ENCODE results near the gene CHST6.
A peak's percentile ranks its signal among the peaks of the same experiment; 100 is the strongest.
"Not testable (repeated sequence)": the region's sequence is repeated elsewhere in the genome, so short reads cannot be mapped to it uniquely, and the experiment has no call there.

Gene CHST6

GRCh38 chr16:75456971-75457370 lies 38.3 kb downstream of the CHST6 start:
- Histone ChIP-seq H3K4me1 (ENCODE audit: control insufficient read depth, insufficient read depth, low read length) (peaks cover 3% of the 10 kb centered on the region), H3K4me3 (ENCODE audit: low read length) (no peak overlapping the region), H3K4me2 (ENCODE audit: low read length) (no peak overlapping the region), H3K27me3 (ENCODE audit: control insufficient read depth, insufficient read depth, low read length) (no peaks in the 10 kb centered on the region), H3K9ac (ENCODE audit: low read depth, low read length) (no peak overlapping the region), H3K9me3 (replicated peaks; ENCODE audit: low read length) (no peaks in the 10 kb centered on the region), H3K36me3 (ENCODE audit: insufficient read depth, low read length) (no peaks in the 10 kb centered on the region)

- not testable (repeated sequence) for H3K4me3 ChIP-seq (ENCODE audit: low read length); H3K4me1 ChIP-seq (ENCODE audit: control insufficient read depth, insufficient read depth, low read length); H3K36me3 ChIP-seq (ENCODE audit: insufficient read depth, low read length); H3K4me2 ChIP-seq (ENCODE audit: low read length); H3K9me3 ChIP-seq (replicated peaks; ENCODE audit: low read length); H3K27me3 ChIP-seq (ENCODE audit: control insufficient read depth, insufficient read depth, low read length); H3K9ac ChIP-seq (ENCODE audit: low read depth, low read length)
Measured at GRCh38 chr16:75456486-75456885, 38.8 kb downstream of the CHST6 start.

- Histone ChIP-seq H3K9ac (ENCODE audit: low read depth, low read length) (no peak overlapping the region), H3K4me3 (ENCODE audit: low read length) (no peak overlapping the region), H3K4me1 (ENCODE audit: control insufficient read depth, insufficient read depth, low read length) (peaks cover 3% of the 10 kb centered on the region)
Measured at GRCh38 chr16:75455677-75456076, 39.6 kb downstream of the CHST6 start.

GRCh38 chr16:75452464-75453190 lies 42.6 kb downstream of the CHST6 start:
- H3K9me3 ChIP-seq (replicated peaks; ENCODE audit: low read length), result no peaks in the 10 kb centered on the region
- H3K4me2 ChIP-seq (ENCODE audit: low read length), result no peak overlapping the region
- no peak overlapping the region for H3K9ac ChIP-seq (ENCODE audit: low read depth, low read length)
- peaks cover 7% of the 10 kb centered on the region for H3K36me3 ChIP-seq (ENCODE audit: insufficient read depth, low read length)
- H3K27me3 ChIP-seq (ENCODE audit: control insufficient read depth, insufficient read depth, low read length), result no peaks in the 10 kb centered on the region
- no peak overlapping the region for H3K4me3 ChIP-seq (ENCODE audit: low read length)
- H3K4me1 ChIP-seq (ENCODE audit: control insufficient read depth, insufficient read depth, low read length), result no peaks in the 10 kb centered on the region

More at GRCh38 chr16:75455677-75456076, 39.6 kb downstream of the CHST6 start:
- no peaks in the 10 kb centered on the region for H3K9me3 ChIP-seq (replicated peaks; ENCODE audit: low read length)
- no peak overlapping the region for H3K4me2 ChIP-seq (ENCODE audit: low read length)
- H3K27me3 ChIP-seq (ENCODE audit: control insufficient read depth, insufficient read depth, low read length), result no peaks in the 10 kb centered on the region
- peaks cover 5% of the 10 kb centered on the region for H3K36me3 ChIP-seq (ENCODE audit: insufficient read depth, low read length)

- no peaks in the 10 kb centered on the region for H3K27me3 ChIP-seq (ENCODE audit: control insufficient read depth, insufficient read depth, low read length)
- H3K4me3 ChIP-seq (ENCODE audit: low read length), result no peak overlapping the region
- H3K36me3 ChIP-seq (ENCODE audit: insufficient read depth, low read length), result peaks cover 10% of the 10 kb centered on the region
- no peak overlapping the region for H3K9ac ChIP-seq (ENCODE audit: low read depth, low read length)
- H3K9me3 ChIP-seq (replicated peaks; ENCODE audit: low read length), result no peaks in the 10 kb centered on the region
- H3K4me1 ChIP-seq (ENCODE audit: control insufficient read depth, insufficient read depth, low read length), result no peaks in the 10 kb centered on the region
- H3K4me2 ChIP-seq (ENCODE audit: low read length), result no peak overlapping the region
Measured at GRCh38 chr16:75446416-75446815, 48.8 kb downstream of the CHST6 start.

- Histone ChIP-seq H3K27me3 (ENCODE audit: control insufficient read depth, insufficient read depth, low read length) (no peaks in the 10 kb centered on the region), H3K4me3 (ENCODE audit: low read length) (no peak overlapping the region), H3K4me1 (ENCODE audit: control insufficient read depth, insufficient read depth, low read length) (no peaks in the 10 kb centered on the region), H3K36me3 (ENCODE audit: insufficient read depth, low read length) (peaks cover 6% of the 10 kb centered on the region), H3K9ac (ENCODE audit: low read depth, low read length) (no peak overlapping the region), H3K4me2 (ENCODE audit: low read length) (no peak overlapping the region), H3K9me3 (replicated peaks; ENCODE audit: low read length) (no peaks in the 10 kb centered on the region)
Measured at GRCh38 chr16:75445298-75445697, 49.9 kb downstream of the CHST6 start.

GRCh38 chr16:75443298-75443697 lies 51.9 kb downstream of the CHST6 start:
- Histone ChIP-seq H3K9me3 (replicated peaks; ENCODE audit: low read length) (no peaks in the 10 kb centered on the region), H3K4me1 (ENCODE audit: control insufficient read depth, insufficient read depth, low read length) (no peaks in the 10 kb centered on the region), H3K4me3 (ENCODE audit: low read length) (no peak overlapping the region), H3K36me3 (ENCODE audit: insufficient read depth, low read length) (peaks cover 6% of the 10 kb centered on the region), H3K27me3 (ENCODE audit: control insufficient read depth, insufficient read depth, low read length) (no peaks in the 10 kb centered on the region), H3K4me2 (ENCODE audit: low read length) (no peak overlapping the region), H3K9ac (ENCODE audit: low read depth, low read length) (no peak overlapping the region)

GRCh38 chr16:75433732-75434413 lies 61.4 kb downstream of the CHST6 start:
- H3K36me3 ChIP-seq (ENCODE audit: insufficient read depth, low read length), result no peaks in the 10 kb centered on the region
- peaks cover 5% of the 10 kb centered on the region for H3K4me1 ChIP-seq (ENCODE audit: control insufficient read depth, insufficient read depth, low read length)
- no peaks in the 10 kb centered on the region for H3K27me3 ChIP-seq (ENCODE audit: control insufficient read depth, insufficient read depth, low read length)
- peak overlapping the region; percentile 88 for H3K4me3 ChIP-seq (ENCODE audit: low read length)
- no peaks in the 10 kb centered on the region for H3K9me3 ChIP-seq (replicated peaks; ENCODE audit: low read length)
- peak overlapping the region; percentile 85 for H3K4me2 ChIP-seq (ENCODE audit: low read length)
- H3K9ac ChIP-seq (ENCODE audit: low read depth, low read length), result peak overlapping the region; percentile 90

- Histone ChIP-seq H3K4me2 (ENCODE audit: low read length) (peak within 1 kb of the TSS; percentile 85), H3K9ac (ENCODE audit: low read depth, low read length) (peak within 1 kb of the TSS; percentile 90), H3K4me3 (ENCODE audit: low read length) (peak within 1 kb of the TSS; percentile 88), H3K27me3 (ENCODE audit: control insufficient read depth, insufficient read depth, low read length) (no peaks in the 10 kb centered on the region), H3K36me3 (ENCODE audit: insufficient read depth, low read length) (no peaks in the 10 kb centered on the region), H3K9me3 (replicated peaks; ENCODE audit: low read length) (no peaks in the 10 kb centered on the region), H3K4me1 (ENCODE audit: control insufficient read depth, insufficient read depth, low read length) (peaks cover 5% of the 10 kb centered on the region)
Measured at GRCh38 chr16:75432828-75433731, 62.2 kb downstream of the CHST6 start, which contains the start of gene CFDP1. TSS of gene CFDP1 (minus strand) at chr16:75433503. CDS start at chr16:75433352, 151 bp downstream.

GRCh38 chr16:75429621-75430403 lies 65.4 kb downstream of the CHST6 start:
- H3K4me2 ChIP-seq (ENCODE audit: low read length), result no peak overlapping the region
- H3K9ac ChIP-seq (ENCODE audit: low read depth, low read length), result no peak overlapping the region
- no peaks in the 10 kb centered on the region for H3K36me3 ChIP-seq (ENCODE audit: insufficient read depth, low read length)
- no peak overlapping the region for H3K4me3 ChIP-seq (ENCODE audit: low read length)
- H3K9me3 ChIP-seq (replicated peaks; ENCODE audit: low read length), result no peaks in the 10 kb centered on the region
- peaks cover 9% of the 10 kb centered on the region for H3K4me1 ChIP-seq (ENCODE audit: control insufficient read depth, insufficient read depth, low read length)
- H3K27me3 ChIP-seq (ENCODE audit: control insufficient read depth, insufficient read depth, low read length), result no peaks in the 10 kb centered on the region

- H3K9me3 ChIP-seq (replicated peaks; ENCODE audit: low read length); H3K9ac ChIP-seq (ENCODE audit: low read depth, low read length); H3K4me1 ChIP-seq (ENCODE audit: control insufficient read depth, insufficient read depth, low read length); H3K4me3 ChIP-seq (ENCODE audit: low read length); H3K4me2 ChIP-seq (ENCODE audit: low read length); H3K27me3 ChIP-seq (ENCODE audit: control insufficient read depth, insufficient read depth, low read length); H3K36me3 ChIP-seq (ENCODE audit: insufficient read depth, low read length): not testable (repeated sequence)
Measured at GRCh38 chr16:75426524-75426923, 68.7 kb downstream of the CHST6 start.

Measured in skeletal muscle satellite cell (primary cell).